ENCODE measurements around the gene HPSE. TPM values are rescaled to one million over a fixed set of nuclear protein-coding genes. Genes with fewer than 3 reads are reported as not detected.

Gene HPSE
- total RNA-seq, 4 donors from 2014 or later, result 0.42 to 1.5 (median 0.88) TPM

GRCh38 chr4:83335701-83336100 lies 1.1 kb upstream of the HPSE start:
- intact Hi-C loops (cut with DNase I), result no loop called here
- DNase-seq (ENCODE audit: extremely low spot score), result no peak
- TF ChIP-seq CTCF (IDR thresholded peaks at IDR 0.05) (no peak), EP300 (IDR thresholded peaks at IDR 0.05) (no peak), POLR2A (IDR thresholded peaks at IDR 0.05; ENCODE audit: low read depth) (no peak), POLR2AphosphoS5 (IDR thresholded peaks at IDR 0.05) (no peak)
- no peak overlapping the region for H3K27ac ChIP-seq (replicated peaks in 1 of 4)
- peaks cover 7 to 18% (median 15%) of the 10 kb centered on the region in 4 donors for H3K4me1 ChIP-seq
- H3K27me3 ChIP-seq, result peaks cover 0 to 66% (median 0%) of the 10 kb centered on the region in 4 donors
- 39% methylated on average over 6 of the region's 6 CpGs for WGBS
- H3K4me3 ChIP-seq, result no peak overlapping the region
- peaks cover 0 to 17% (median 5%) of the 10 kb centered on the region in 4 donors for H3K9me3 ChIP-seq
- H3K36me3 ChIP-seq, result no peaks in the 10 kb centered on the region

GRCh38 chr4:83331956-83332355 lies 2.7 kb downstream of the HPSE start:
- peaks cover 7 to 18% (median 15%) of the 10 kb centered on the region in 4 donors for H3K4me1 ChIP-seq
- WGBS, result 71% methylated on average over 3 of the region's 3 CpGs
- peaks cover 0 to 47% (median 0%) of the 10 kb centered on the region in 4 donors for H3K27me3 ChIP-seq
- H3K27ac ChIP-seq (replicated peaks in 1 of 4), result no peak overlapping the region
- no peak for TF ChIP-seq POLR2AphosphoS5 (IDR thresholded peaks at IDR 0.05)
- no peak for TF ChIP-seq EP300 (IDR thresholded peaks at IDR 0.05)
- TF ChIP-seq POLR2A (IDR thresholded peaks at IDR 0.05; ENCODE audit: low read depth), result no peak
- TF ChIP-seq CTCF (IDR thresholded peaks at IDR 0.05), result no peak
- H3K9me3 ChIP-seq, result no peaks in the 10 kb centered on the region
- DNase-seq (ENCODE audit: extremely low spot score), result no peak
- no peaks in the 10 kb centered on the region for H3K36me3 ChIP-seq
- intact Hi-C loops (cut with DNase I), result no loop called here
- no peak overlapping the region for H3K4me3 ChIP-seq

- no peak overlapping the region for H3K4me3 ChIP-seq
- H3K27ac ChIP-seq (replicated peaks in 1 of 4), result no peak overlapping the region
- no peaks in the 10 kb centered on the region for H3K9me3 ChIP-seq
- peaks cover 0 to 24% (median 0%) of the 10 kb centered on the region in 4 donors for H3K27me3 ChIP-seq
- DNase-seq (ENCODE audit: extremely low spot score), result no peak
- no peaks in the 10 kb centered on the region for H3K36me3 ChIP-seq
- intact Hi-C loops (cut with DNase I), result no loop called here
- WGBS, result 61% methylated on average over 5 of the region's 5 CpGs
- peaks cover 0 to 6% (median 4%) of the 10 kb centered on the region in 4 donors for H3K4me1 ChIP-seq
- TF ChIP-seq CTCF (IDR thresholded peaks at IDR 0.05) (no peak), POLR2A (IDR thresholded peaks at IDR 0.05; ENCODE audit: low read depth) (no peak)
Measured at GRCh38 chr4:83329521-83330110, 5.0 kb downstream of the HPSE start.

GRCh38 chr4:83328521-83329187 lies 6.0 kb downstream of the HPSE start:
- H3K27ac ChIP-seq (replicated peaks in 1 of 4), result no peak overlapping the region
- no peak overlapping the region for H3K4me3 ChIP-seq
- H3K27me3 ChIP-seq, result peaks cover 0 to 15% (median 0%) of the 10 kb centered on the region in 4 donors
- intact Hi-C loops (cut with DNase I), result no loop called here
- 45% methylated on average over 7 of the region's 7 CpGs for WGBS
- no peak for TF ChIP-seq POLR2A (IDR thresholded peaks at IDR 0.05; ENCODE audit: low read depth)
- no peak for TF ChIP-seq CTCF (IDR thresholded peaks at IDR 0.05)
- no peak for TF ChIP-seq POLR2AphosphoS5 (IDR thresholded peaks at IDR 0.05)
- no peak for TF ChIP-seq EP300 (IDR thresholded peaks at IDR 0.05)
- no peaks in the 10 kb centered on the region for H3K4me1 ChIP-seq
- no peak for DNase-seq (ENCODE audit: extremely low spot score)
- H3K36me3 ChIP-seq, result no peaks in the 10 kb centered on the region
- H3K9me3 ChIP-seq, result no peaks in the 10 kb centered on the region
